ENCODE results near the gene CEACAM8.
"Not testable (repeated sequence)": the region's sequence is repeated elsewhere in the genome, so short reads cannot be mapped to it uniquely, and the experiment has no call there.

The CEACAM8 gene

GRCh38 chr19:42571116-42571515, 23.6 kb downstream of the CEACAM8 start:
- DNase-seq = no peak

- DNase-seq = no peak
Observed at GRCh38 chr19:42569193-42569592, 25.5 kb downstream of the CEACAM8 start.

GRCh38 chr19:42568006-42568405, 26.7 kb downstream of the CEACAM8 start:
- DNase-seq = no peak

- DNase-seq = no peak
Observed at GRCh38 chr19:42567567-42567966, 27.2 kb downstream of the CEACAM8 start.

GRCh38 chr19:42563352-42564210, 31.1 kb downstream of the CEACAM8 start:
- DNase-seq = no peak

- DNase-seq = no peak
Observed at GRCh38 chr19:42561512-42561911, 33.2 kb downstream of the CEACAM8 start.

GRCh38 chr19:42560731-42561130, 34.0 kb downstream of the CEACAM8 start:
- DNase-seq = no peak

- no peak for DNase-seq
Observed at GRCh38 chr19:42558450-42559150, 36.1 kb downstream of the CEACAM8 start.

- DNase-seq = not testable (repeated sequence)
Observed at GRCh38 chr19:42557386-42557871, 37.3 kb downstream of the CEACAM8 start.

GRCh38 chr19:42555801-42556200, 38.9 kb downstream of the CEACAM8 start:
- DNase-seq = no peak

GRCh38 chr19:42555317-42555716, 39.4 kb downstream of the CEACAM8 start:
- DNase-seq = no peak

GRCh38 chr19:42554046-42554575, 40.6 kb downstream of the CEACAM8 start:
- DNase-seq = no peak

GRCh38 chr19:42553292-42554045, 41.3 kb downstream of the CEACAM8 start:
- peak; percentile 20 for DNase-seq

GRCh38 chr19:42552086-42553065, 42.3 kb downstream of the CEACAM8 start:
- no peak for DNase-seq

GRCh38 chr19:42550521-42550920, 44.2 kb downstream of the CEACAM8 start:
- not testable (repeated sequence) for DNase-seq

GRCh38 chr19:42549067-42549466, 45.7 kb downstream of the CEACAM8 start:
- not testable (repeated sequence) for DNase-seq

- no peak for DNase-seq
Observed at GRCh38 chr19:42548552-42548951, 46.2 kb downstream of the CEACAM8 start.

- no peak for DNase-seq
Observed at GRCh38 chr19:42547929-42548328, 46.8 kb downstream of the CEACAM8 start.

GRCh38 chr19:42546831-42547500, 47.8 kb downstream of the CEACAM8 start:
- no peak for DNase-seq

- no peak for DNase-seq
Observed at GRCh38 chr19:42544146-42544545, 50.6 kb downstream of the CEACAM8 start.

GRCh38 chr19:42542791-42543190, 51.9 kb downstream of the CEACAM8 start:
- no peak for DNase-seq

All from kidney glomerular epithelial cell (primary cell).